ENCODE measurements around the gene GPR18. TPM values are rescaled to one million over a fixed set of nuclear protein-coding genes. Genes with fewer than 3 reads are reported as not detected.

The GPR18 gene
- total RNA-seq, 2 experiments from 2014 or later, result 42.9 to 45.1 TPM

DNA sequence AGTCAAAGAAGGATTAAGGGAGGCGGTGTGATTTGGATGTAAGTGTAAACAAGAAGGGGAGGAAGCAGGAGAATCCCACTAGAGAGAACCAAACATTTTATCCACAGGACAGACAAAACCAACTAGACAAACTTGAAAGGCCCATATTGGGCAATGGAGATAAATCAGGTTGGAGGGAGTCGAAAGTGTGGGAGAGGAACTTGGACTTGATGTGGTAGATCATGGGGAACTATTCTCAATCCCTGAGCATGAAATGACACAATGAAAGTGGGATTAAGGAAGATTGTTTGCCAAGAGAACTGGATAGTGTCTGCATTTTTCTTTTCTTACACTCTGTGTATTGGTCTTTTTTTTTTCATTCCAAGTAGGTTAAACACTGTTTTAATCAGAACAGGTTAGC lies 31.1 kb upstream of the GPR18 start:
- Histone ChIP-seq H3K4me1 (ENCODE audit: insufficient read depth, low read length) (peaks cover 70% of the 10 kb centered on the region), H3K27me3 (ENCODE audit: control insufficient read depth in 1 of 2, insufficient read depth in 2 of 2, low read length in 2 of 2) (no peaks in the 10 kb centered on the region), H3K36me3 (ENCODE audit: insufficient read depth, low read length) (peaks cover 29% of the 10 kb centered on the region), H3K27ac (ENCODE audit: low read depth in 1 of 2, low read length in 2 of 2) (no peak overlapping the region), H3K4me3 (ENCODE audit: low read length) (no peak overlapping the region), H3K9me3 (ENCODE audit: control insufficient read depth in 1 of 2, insufficient read depth in 1 of 2, low read length in 2 of 2) (no peaks in the 10 kb centered on the region)
- intact Hi-C loops (cut with DNase I, micrococcal nuclease), result no loop called here
- CTCF ChIA-PET, result interaction anchor here (0.9 to 1.7 kb wide), 2 partner anchors 20 to 98 kb away, joined by 3 to 9 read pairs; no protein-coding TSS in a partner anchor
- Mint-ChIP-seq H3K36me3 (ENCODE audit: low read depth) (peaks cover 71% of the 10 kb centered on the region), H3K27ac (peak overlapping the region; percentile 100), H3K9me3 (no peaks in the 10 kb centered on the region), H3K4me1 (ENCODE audit: low read depth) (peaks cover 98% of the 10 kb centered on the region), H3K4me3 (peak overlapping the region; percentile 39), H3K27me3 (no peaks in the 10 kb centered on the region)
- no peak for DNase-seq
- POLR2A ChIA-PET, result interaction anchor here (1.1 to 1.6 kb wide), 6 partner anchors 9 to 92 kb away, joined by 3 to 16 read pairs (median 3); no protein-coding TSS in a partner anchor
- ATAC-seq (ENCODE audit: poor library complexity), result no peak
- TF ChIP-seq, protein P1, sequence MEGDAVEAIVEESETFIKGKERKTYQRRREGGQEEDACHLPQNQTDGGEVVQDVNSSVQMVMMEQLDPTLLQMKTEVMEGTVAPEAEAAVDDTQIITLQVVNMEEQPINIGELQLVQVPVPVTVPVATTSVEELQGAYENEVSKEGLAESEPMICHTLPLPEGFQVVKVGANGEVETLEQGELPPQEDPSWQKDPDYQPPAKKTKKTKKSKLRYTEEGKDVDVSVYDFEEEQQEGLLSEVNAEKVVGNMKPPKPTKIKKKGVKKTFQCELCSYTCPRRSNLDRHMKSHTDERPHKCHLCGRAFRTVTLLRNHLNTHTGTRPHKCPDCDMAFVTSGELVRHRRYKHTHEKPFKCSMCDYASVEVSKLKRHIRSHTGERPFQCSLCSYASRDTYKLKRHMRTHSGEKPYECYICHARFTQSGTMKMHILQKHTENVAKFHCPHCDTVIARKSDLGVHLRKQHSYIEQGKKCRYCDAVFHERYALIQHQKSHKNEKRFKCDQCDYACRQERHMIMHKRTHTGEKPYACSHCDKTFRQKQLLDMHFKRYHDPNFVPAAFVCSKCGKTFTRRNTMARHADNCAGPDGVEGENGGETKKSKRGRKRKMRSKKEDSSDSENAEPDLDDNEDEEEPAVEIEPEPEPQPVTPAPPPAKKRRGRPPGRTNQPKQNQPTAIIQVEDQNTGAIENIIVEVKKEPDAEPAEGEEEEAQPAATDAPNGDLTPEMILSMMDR (IDR thresholded peaks at IDR 0.05), result no peak

DNA sequence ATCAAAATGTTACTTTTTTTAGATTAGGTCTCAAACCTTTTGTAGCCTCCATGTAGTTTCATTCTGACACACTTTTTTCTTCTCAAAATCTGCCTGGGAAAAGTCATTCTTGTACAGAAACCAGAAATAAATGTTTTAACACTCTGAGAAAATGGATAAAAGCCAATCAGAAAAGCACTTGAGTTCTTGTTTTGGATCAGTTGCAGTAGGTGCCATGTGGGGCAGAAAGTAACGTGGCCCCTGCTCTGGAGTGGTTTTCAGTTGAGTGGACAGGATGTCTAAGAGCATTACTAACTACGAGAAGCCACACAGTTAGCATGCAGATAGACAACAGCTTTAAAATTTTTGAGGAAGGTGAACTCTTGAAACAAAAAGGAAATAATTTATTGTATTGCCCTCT lies 29.9 kb upstream of the GPR18 start:
- Mint-ChIP-seq H3K27me3 (no peaks in the 10 kb centered on the region), H3K4me1 (ENCODE audit: low read depth) (peaks cover 96% of the 10 kb centered on the region), H3K36me3 (ENCODE audit: low read depth) (peaks cover 59% of the 10 kb centered on the region), H3K9me3 (no peaks in the 10 kb centered on the region), H3K4me3 (peak overlapping the region; percentile 55), H3K27ac (peak overlapping the region; percentile 100)
- ChIA-PET CTCF (interaction anchor here (0.9 to 1.7 kb wide), 3 partner anchors 19 to 149 kb away, joined by 3 to 9 read pairs (median 3); no protein-coding TSS in a partner anchor), POLR2A (interaction anchor here (0.8 to 1.7 kb wide), 10 partner anchors 10 to 93 kb away, joined by 3 to 16 read pairs (median 3); no protein-coding TSS in a partner anchor)
- Histone ChIP-seq H3K4me1 (ENCODE audit: insufficient read depth, low read length) (peaks cover 72% of the 10 kb centered on the region), H3K9me3 (ENCODE audit: control insufficient read depth in 1 of 2, insufficient read depth in 1 of 2, low read length in 2 of 2) (no peaks in the 10 kb centered on the region), H3K27me3 (ENCODE audit: control insufficient read depth in 1 of 2, insufficient read depth in 2 of 2, low read length in 2 of 2) (no peaks in the 10 kb centered on the region), H3K4me3 (ENCODE audit: low read length) (no peak overlapping the region), H3K27ac (ENCODE audit: low read depth in 1 of 2, low read length in 2 of 2) (no peak overlapping the region), H3K36me3 (ENCODE audit: insufficient read depth, low read length) (peaks cover 17% of the 10 kb centered on the region)
- DNase-seq (no peak), ATAC-seq (ENCODE audit: poor library complexity) (no peak)
- intact Hi-C loops (cut with DNase I, micrococcal nuclease), result no loop called here
- TF ChIP-seq, protein P1 (IDR thresholded peaks at IDR 0.05), result no peak

DNA sequence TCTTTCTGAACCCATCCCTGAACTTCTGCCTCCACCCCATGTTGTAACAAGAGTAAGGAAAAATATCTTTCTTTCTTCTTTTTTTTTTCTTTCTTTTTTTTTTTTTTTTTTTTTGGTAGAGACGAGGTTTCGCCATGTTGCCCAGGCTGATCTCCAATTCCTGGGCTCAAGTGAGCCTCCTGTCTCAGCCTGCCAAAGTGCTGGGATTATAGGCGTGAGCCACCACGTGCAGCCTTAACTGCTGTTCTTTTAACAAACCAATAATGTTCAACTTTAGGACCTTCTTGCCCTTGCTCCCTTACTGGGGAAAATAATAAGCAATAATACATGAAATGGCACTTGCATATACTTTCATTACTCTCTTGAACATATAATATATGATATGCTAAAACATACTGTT lies 29.4 kb upstream of the GPR18 start:
- peaks cover 71% of the 10 kb centered on the region for H3K4me1 ChIP-seq (ENCODE audit: insufficient read depth, low read length)
- CTCF ChIA-PET, result interaction anchor here (0.8 to 1.7 kb wide), 5 partner anchors 10 to 150 kb away, joined by 3 to 9 read pairs (median 3); no protein-coding TSS in a partner anchor
- Mint-ChIP-seq H3K27ac (peak overlapping the region; percentile 100), H3K36me3 (ENCODE audit: low read depth) (peaks cover 57% of the 10 kb centered on the region), H3K4me3 (peak overlapping the region; percentile 76), H3K27me3 (no peaks in the 10 kb centered on the region), H3K4me1 (ENCODE audit: low read depth) (peaks cover 96% of the 10 kb centered on the region), H3K9me3 (no peaks in the 10 kb centered on the region)
- ATAC-seq (ENCODE audit: poor library complexity) (no peak), DNase-seq (no peak)
- POLR2A ChIA-PET, result interaction anchor here (0.7 to 3.4 kb wide), 7 partner anchors 9 to 88 kb away, joined by 3 to 17 read pairs (median 5); no protein-coding TSS in a partner anchor
- H3K27me3 ChIP-seq (ENCODE audit: control insufficient read depth in 1 of 2, insufficient read depth in 2 of 2, low read length in 2 of 2), result no peaks in the 10 kb centered on the region
- H3K36me3 ChIP-seq (ENCODE audit: insufficient read depth, low read length), result peaks cover 12% of the 10 kb centered on the region
- TF ChIP-seq, protein P1 (IDR thresholded peaks at IDR 0.05), result no peak
- no peak overlapping the region for H3K27ac ChIP-seq (ENCODE audit: low read depth in 1 of 2, low read length in 2 of 2)
- no peaks in the 10 kb centered on the region for H3K9me3 ChIP-seq (ENCODE audit: control insufficient read depth in 1 of 2, insufficient read depth in 1 of 2, low read length in 2 of 2)
- intact Hi-C loops (cut with DNase I, micrococcal nuclease), result no loop called here
- H3K4me3 ChIP-seq (ENCODE audit: low read length), result no peak overlapping the region

Measured in CD4-positive, alpha-beta T cell (primary cell).